Nephron progenitor cell (in vitro differentiated cells): ENCODE results near the gene GSN.

ENCODE experiments used
- DNase-seq: peaks from one replicate; pipeline ENCODE4 v3.0.0; 2021
- H3K27ac Mint-ChIP-seq: 2 replicates; pipeline ENCODE4 v1.8.0; 2021; ENCODE audit warnings: mild to moderate bottlenecking, moderate library complexity, mixed read lengths
- H3K27me3 Mint-ChIP-seq: 2 replicates; pipeline ENCODE4 v1.8.0; 2021; ENCODE audit warnings: mild to moderate bottlenecking, low read depth, mixed read lengths; ENCODE audit not compliant: poor library complexity
- H3K36me3 Mint-ChIP-seq: 2 replicates; pipeline ENCODE4 v1.8.0; 2021; ENCODE audit warnings: low read depth, mixed read lengths
- H3K4me1 Mint-ChIP-seq: 2 replicates; pipeline ENCODE4 v1.8.0; 2021; ENCODE audit warnings: mixed read lengths
- H3K4me3 Mint-ChIP-seq: 2 replicates; pipeline ENCODE4 v1.8.0; 2021; ENCODE audit warnings: mild to moderate bottlenecking, moderate library complexity, mixed read lengths
- H3K9me3 Mint-ChIP-seq: 2 replicates; pipeline ENCODE4 v1.8.0; 2021; ENCODE audit warnings: mild to moderate bottlenecking, moderate library complexity, mixed read lengths
- TF ChIP-seq, protein P1 (sequence below): fragments of 200-600 bp; sonication (generic); IDR thresholded peaks from 2 replicates; pipeline ENCODE4 v1.5.0; 2021; ENCODE audit warnings: antibody characterized with exemption

The GSN gene

DNA sequence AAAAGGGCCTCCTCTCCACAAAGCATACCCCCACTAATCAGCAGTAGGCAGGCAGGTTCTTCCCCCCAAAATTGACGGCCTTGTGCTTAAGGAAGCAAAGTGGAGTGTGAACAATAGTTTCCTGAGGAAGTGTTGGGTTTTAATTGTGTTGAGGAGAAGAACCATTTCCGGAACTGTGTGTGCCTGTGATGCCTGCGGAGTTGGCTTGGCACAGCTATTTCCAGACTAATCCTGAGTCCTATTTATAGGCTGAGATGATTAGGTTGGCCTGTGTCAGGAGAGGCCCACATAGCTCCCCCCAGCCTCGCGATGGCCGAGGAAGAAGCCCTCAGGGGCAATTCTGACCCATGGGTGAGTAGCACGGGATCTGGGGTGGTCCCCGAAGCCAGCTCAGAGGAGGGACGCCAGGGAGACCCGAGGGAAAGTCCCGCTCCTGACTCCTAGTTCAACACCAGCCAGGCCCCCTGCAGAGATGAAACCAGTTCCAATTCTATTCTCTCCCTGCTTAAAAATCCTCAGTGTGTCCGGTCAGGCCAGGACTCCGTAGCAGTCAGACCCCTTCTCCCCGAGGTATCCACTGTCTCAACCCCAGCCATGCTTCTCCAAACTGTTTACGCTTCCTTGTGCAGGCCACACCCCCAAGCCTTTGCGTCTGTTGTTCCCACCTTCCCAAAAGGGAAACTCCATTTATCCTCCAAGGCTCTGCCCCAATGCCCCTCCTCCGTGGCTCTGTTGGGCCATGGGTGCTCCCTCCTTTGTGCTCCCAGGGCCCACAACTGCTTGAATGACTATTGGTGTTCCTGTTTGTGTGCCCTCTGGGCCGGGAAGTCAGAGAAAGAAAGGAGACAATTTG, 18.1 kb downstream of the GSN start:
- Mint-ChIP-seq H3K27ac (peak overlapping the region; percentile 77), H3K36me3 (no peaks in the 10 kb centered on the region), H3K4me1 (peaks cover 62% of the 10 kb centered on the region), H3K27me3 (peaks cover 10% of the 10 kb centered on the region), H3K9me3 (no peaks in the 10 kb centered on the region), H3K4me3 (peak overlapping the region; percentile 24)
- TF ChIP-seq, protein P1, sequence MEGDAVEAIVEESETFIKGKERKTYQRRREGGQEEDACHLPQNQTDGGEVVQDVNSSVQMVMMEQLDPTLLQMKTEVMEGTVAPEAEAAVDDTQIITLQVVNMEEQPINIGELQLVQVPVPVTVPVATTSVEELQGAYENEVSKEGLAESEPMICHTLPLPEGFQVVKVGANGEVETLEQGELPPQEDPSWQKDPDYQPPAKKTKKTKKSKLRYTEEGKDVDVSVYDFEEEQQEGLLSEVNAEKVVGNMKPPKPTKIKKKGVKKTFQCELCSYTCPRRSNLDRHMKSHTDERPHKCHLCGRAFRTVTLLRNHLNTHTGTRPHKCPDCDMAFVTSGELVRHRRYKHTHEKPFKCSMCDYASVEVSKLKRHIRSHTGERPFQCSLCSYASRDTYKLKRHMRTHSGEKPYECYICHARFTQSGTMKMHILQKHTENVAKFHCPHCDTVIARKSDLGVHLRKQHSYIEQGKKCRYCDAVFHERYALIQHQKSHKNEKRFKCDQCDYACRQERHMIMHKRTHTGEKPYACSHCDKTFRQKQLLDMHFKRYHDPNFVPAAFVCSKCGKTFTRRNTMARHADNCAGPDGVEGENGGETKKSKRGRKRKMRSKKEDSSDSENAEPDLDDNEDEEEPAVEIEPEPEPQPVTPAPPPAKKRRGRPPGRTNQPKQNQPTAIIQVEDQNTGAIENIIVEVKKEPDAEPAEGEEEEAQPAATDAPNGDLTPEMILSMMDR: no peak
- DNase-seq: no peak

DNA sequence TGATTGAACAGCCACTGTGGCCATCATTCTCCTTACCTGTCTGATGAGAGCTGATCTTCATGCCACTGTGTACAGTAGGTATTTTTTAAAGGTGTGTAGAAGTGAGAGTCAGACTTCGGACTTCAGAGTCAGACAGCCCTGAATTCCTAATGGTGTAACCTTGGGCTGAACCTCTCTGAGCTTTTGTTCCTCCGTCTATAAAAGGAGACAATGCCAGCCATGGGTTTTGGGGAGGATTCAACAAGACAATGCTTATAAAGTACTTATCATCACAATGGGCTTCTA, 18.7 kb downstream of the GSN start:
- peak overlapping the region; percentile 77 for H3K27ac Mint-ChIP-seq
- no peaks in the 10 kb centered on the region for H3K36me3 Mint-ChIP-seq
- TF ChIP-seq, protein P1: no peak
- H3K4me3 Mint-ChIP-seq: peak overlapping the region; percentile 17
- H3K27me3 Mint-ChIP-seq: peaks cover 10% of the 10 kb centered on the region
- no peak for DNase-seq
- H3K4me1 Mint-ChIP-seq: peaks cover 62% of the 10 kb centered on the region
- no peaks in the 10 kb centered on the region for H3K9me3 Mint-ChIP-seq

DNA sequence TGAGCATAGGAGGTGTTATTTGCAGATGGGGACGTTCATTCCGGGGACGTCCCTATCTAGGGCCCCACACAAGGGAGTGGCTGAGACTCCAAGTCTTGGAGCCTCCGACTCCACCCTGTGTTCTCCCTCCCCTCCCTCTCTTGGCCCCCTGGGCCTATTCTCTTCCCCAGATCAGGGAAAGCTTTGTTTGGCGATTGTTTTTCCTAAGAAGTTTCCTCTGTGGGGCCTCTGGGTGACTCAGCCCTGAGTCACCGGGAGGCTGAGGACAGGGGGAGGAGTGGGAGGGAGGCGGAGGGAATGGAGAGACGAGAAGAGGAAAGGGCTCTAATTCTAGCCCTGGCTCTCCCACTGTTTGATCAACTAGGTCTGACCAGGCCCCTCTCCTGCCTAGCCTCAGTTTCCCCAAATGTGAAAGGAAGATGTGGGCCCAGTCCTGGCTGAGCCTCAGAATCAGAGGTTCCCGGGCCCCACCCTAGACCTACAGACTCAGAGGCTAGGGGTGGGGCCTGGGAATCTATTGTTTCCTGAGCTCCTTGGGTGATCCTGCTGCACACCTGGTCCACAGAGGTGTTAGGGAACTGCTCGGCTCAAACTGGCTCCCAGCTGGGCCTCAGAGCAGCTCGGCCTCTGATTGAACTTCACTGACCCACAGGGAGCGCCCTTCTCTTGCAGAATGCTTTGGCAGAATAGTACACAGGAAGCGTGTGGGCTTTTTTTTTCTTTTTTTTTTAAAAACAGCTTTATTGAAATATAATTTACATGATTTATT, 19.2 kb downstream of the GSN start:
- Mint-ChIP-seq H3K27ac (peak overlapping the region; percentile 77), H3K27me3 (peaks cover 10% of the 10 kb centered on the region), H3K4me3 (no peak overlapping the region), H3K36me3 (no peaks in the 10 kb centered on the region), H3K9me3 (no peaks in the 10 kb centered on the region), H3K4me1 (peaks cover 62% of the 10 kb centered on the region)
- no peak for DNase-seq
- TF ChIP-seq, protein P1: no peak

DNA sequence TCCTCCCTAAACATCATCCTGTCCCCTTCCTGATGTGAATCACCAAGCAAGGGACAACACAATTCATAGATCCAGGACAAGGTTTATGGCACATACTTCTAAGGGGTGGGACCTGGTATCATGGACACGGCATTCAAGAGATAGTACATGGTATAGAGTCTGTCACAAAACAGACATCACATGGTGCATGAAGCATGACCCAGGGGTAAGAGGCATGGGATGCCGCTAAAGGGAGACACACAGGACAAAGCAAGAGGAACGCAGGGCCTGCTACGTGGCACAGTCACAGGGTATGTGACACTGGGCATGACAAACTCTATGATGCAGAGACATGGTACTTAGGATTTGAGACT, 20.7 kb downstream of the GSN start:
- Mint-ChIP-seq H3K4me3 (peak overlapping the region; percentile 5), H3K36me3 (no peaks in the 10 kb centered on the region), H3K4me1 (peaks cover 60% of the 10 kb centered on the region), H3K27ac (peak overlapping the region; percentile 62), H3K27me3 (peaks cover 10% of the 10 kb centered on the region), H3K9me3 (no peaks in the 10 kb centered on the region)
- DNase-seq: no peak
- TF ChIP-seq, protein P1: no peak

DNA sequence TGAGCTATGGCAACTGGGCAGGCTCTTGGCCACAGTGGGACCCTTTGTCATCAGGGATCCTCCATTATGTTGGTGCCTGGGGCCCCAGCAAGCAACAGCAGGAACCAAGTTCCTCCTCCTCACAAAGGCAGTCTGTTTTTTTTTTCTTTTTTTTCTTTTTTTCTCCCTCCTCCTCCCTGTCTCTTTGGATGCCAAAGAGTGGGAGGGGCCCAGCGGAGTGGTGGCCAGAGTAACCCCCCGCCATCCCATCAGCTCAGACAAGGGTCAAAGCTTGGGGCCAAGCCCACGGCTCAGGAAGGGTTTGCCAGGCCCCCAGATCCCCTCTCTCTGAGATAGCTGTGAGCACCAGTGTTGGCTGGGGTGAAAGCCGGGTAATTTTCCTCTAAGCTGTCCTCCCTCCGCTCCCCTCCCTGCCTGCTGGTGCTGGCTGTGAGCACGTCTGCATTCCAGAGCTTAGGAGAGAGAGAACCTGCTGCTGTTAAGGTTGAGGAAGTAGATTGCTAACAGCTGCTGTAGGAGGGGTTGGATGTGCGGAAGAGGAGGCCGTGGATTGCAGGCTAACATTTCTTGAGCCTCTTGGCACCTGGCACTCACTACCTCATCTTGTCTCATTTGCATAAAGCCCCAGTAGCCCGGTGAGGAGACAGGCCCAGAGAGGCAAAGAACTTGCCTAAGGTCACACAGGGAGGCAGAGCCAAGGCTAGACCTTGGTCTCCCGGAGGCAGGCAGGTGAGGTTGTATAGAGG, 21.2 kb downstream of the GSN start:
- Mint-ChIP-seq H3K4me1 (peaks cover 60% of the 10 kb centered on the region), H3K27me3 (peaks cover 9% of the 10 kb centered on the region), H3K9me3 (no peaks in the 10 kb centered on the region), H3K4me3 (peak overlapping the region; percentile 5), H3K36me3 (no peaks in the 10 kb centered on the region), H3K27ac (peak overlapping the region; percentile 62)
- DNase-seq: peak; percentile 46
- TF ChIP-seq, protein P1: no peak
